GM04504 (cell line): ENCODE measurements around the gene SYP.

Experiments used
- DNase-seq: peaks from one replicate; pipeline ENCODE4 v3.0.0-alpha.2; 2012; ENCODE audit warnings: low read depth

The SYP gene

DNA sequence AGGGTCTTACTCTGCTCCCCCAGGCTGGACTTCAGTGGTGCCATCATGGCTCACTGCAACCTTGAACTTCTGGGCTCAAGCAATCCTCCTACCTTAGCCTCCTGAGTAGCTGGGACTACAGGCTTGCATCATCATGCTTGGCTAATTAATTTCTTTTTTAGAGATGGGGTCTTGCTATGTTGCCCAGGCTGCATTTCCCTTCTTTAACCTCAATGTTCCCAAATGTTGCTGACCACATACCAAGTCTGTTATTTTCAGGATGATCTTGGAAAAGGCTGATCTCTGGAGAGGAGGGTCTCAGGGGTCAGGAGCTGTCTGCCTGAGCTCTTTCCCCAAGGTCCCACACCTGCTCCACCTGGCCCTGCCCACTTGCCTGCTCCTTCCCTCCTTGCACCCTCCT lies 20.1 kb upstream of the SYP start:
- no peak for DNase-seq

GRCh38 chrX:49214996-49215526 lies 15.1 kb upstream of the SYP start:
- no peak for DNase-seq

- DNase-seq: no peak
Observed at GRCh38 chrX:49214416-49214815, 14.4 kb upstream of the SYP start.

GRCh38 chrX:49212861-49213260 lies 12.9 kb upstream of the SYP start:
- DNase-seq: no peak

- no peak for DNase-seq
Observed at GRCh38 chrX:49212209-49212608, 12.2 kb upstream of the SYP start.

DNA sequence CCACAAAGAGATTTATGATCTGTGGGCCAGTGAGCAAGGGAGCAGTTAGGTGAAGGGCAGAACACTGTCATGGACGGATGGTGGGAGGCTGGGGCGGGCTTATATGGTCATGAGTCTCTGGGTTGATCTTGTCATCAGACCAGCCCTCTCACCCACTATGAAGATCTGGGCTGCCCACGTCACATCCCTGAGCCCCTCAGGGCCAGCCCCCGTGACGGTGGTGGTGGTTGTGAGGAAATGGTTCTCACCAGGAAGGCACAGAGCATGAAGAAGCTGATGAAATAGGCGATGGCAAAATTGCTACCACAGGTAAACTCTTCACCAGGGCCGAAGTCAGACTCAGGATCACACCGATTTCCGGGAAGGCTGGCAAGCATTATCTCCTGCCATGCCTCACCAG lies 11.1 kb upstream of the SYP start:
- no peak for DNase-seq

DNA sequence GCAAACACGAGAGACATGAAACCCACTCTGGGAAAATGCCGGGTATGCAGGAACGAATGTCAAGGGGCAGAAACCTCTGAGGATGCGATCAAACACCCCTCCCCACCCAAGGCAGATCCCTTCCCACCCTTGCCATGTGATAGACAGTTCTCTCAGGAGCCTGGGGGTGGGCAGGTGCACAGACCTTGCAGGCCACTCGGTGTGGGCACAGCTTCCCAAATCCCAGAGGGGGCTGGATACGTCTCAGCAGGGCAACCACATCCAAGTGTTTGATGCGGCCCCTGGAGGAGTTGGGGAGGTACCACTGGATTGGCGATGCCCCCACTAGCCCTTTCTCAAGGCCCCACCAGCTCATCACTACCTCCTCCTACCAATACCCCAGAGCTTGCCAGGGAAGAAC lies 10.4 kb upstream of the SYP start:
- no peak for DNase-seq

GRCh38 chrX:49209434-49210251 lies 9.7 kb upstream of the SYP start:
- no peak for DNase-seq

- no peak for DNase-seq
Observed at GRCh38 chrX:49208399-49208798, 8.4 kb upstream of the SYP start.

- no peak for DNase-seq
Observed at GRCh38 chrX:49206543-49206942, 6.5 kb upstream of the SYP start.

- DNase-seq: no peak
Observed at GRCh38 chrX:49205443-49205842, 5.5 kb upstream of the SYP start.

DNA sequence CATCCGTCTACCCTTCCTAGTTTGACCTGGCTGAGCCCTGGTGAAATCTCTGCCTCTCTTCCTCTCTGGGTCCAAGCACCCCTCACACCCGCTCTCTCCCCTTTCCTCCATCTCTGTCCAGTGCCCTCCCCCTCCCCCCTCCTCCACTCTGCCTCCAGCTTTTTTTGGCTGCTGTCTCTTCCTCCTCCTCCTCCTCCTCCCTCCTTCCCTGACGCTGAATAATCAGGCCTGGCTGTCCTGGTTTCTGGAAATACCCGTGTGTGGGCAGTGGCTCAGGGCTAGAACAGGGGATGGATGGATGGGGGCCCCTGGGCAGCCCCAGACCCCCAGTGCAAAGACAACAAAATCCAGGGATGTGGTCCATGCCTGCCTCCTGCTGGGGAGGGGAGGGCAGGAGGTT lies 4.7 kb upstream of the SYP start:
- no peak for DNase-seq

- no peak for DNase-seq
Observed at GRCh38 chrX:49204017-49204416, 4.0 kb upstream of the SYP start.

DNA sequence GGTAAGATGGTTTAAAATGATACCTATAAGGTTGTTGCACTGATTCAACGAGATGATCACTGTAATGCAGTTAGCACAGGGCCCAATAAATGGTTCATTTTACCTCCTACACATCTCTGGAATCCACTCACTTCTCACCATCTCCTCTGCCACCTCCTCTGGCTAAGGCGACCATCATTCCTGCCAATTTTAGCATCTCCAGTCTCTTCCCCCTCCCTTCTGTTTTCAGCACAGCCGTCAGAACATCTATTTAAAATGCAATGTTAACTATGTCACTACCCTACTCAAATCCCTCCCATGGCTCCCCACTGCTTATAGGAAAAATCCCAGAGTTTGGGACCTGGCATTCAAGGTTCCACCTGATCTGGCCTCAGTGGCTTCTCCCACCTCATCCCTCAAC lies 3.5 kb upstream of the SYP start:
- DNase-seq: no peak

DNA sequence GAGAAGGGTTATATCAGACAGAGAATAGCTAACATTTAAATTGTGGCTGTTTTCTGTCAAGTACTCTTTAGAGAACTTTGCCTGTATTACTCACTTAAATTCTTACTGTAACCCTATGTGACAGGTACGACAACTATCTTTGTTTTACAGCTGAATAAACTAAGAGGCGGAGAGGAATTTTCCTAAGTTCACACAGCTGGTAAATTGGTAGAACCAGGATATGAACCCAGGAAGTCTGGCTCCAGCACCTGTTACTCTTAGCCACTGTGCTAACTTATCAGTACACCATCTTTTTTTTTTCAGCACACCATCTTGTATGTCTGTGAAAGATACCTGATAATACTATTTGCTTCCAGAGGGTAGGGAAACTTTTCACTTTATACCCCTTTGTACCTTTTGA lies 2.0 kb upstream of the SYP start:
- no peak for DNase-seq

- DNase-seq: no peak
Observed at GRCh38 chrX:49199315-49199595, 738 bp downstream of the SYP start.

- DNase-seq: no peak
Observed at GRCh38 chrX:49198540-49199314, 1.3 kb downstream of the SYP start.

- DNase-seq: no peak
Observed at GRCh38 chrX:49197543-49198087, 2.4 kb downstream of the SYP start.

GRCh38 chrX:49193542-49193964 lies 6.4 kb downstream of the SYP start:
- DNase-seq: no peak

- no peak for DNase-seq
Observed at GRCh38 chrX:49192722-49193328, 7.2 kb downstream of the SYP start.

- DNase-seq: no peak
Observed at GRCh38 chrX:49191574-49192011, 8.4 kb downstream of the SYP start.

DNA sequence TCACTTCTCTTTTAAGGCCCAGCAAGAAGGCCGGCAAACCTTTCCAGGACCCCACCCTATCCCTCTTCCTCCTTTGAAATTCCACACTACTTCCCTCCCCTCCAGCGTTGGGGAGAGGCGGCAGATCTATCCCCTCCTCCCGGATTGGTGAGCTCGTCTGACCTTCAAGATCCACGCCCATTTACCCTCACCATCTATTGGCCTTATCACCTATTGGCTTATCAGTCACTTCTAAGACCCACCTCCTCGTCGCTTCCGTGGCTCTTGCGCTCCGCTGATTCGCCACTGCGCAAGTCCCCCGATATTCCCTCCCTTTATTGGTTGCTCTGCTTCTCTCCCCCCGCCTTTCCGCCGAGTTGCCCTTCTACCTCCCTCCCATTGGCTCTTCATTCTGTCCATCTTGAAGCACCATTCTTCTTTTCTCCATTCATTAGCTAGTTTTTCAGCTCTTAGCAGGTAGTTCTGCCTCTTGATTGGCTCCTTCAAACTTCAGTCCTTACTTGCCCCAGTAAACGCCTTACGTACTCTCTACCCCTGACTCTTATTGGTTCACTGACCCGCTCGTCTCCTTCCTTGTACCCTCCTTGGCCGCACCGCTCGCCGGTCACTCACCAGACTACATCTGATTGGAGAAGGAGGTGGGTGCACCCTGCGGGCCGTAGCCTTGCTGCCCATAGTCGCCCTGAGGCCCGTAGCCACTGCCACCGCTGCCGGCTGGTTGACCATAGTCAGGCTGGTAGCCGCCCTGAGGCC lies 9.0 kb downstream of the SYP start:
- DNase-seq: peak; percentile 97
